Activated naive CD4-positive, alpha-beta T cell treated with anti-CD3 and anti-CD28 coated beads, Interleukin-2, amount 10 ng/mL, durations not matched to agents 5 hours and 36 hours (primary cell): ENCODE results near the gene DDX3Y. TPM values are rescaled to one million over a fixed set of nuclear protein-coding genes. Genes with fewer than 3 reads are reported as not detected.

Experiments used
- total RNA-seq, 2 experiments: library from RNA; stranded (reverse); gene quantifications; one replicate each; pipeline ENCODE4 v1.2.3, GENCODE V29; 2021

DDX3Y gene
- total RNA-seq = 10 to 100 TPM; 82.2 to 88.1 TPM

GRCh38 chrY:12904618-12905516 is at the start of gene DDX3Y:
Gene DDX3Y (plus strand): TSS chrY:12904868. CDS start chrY:12904937, 69 bp downstream.

Other genes with a start within 250 kb of the DDX3Y start
- 10 to 100 TPM; 26.6 to 26.9 TPM for gene USP9Y, start 203.6 kb upstream of the DDX3Y start, total RNA-seq